Measurements from ENCODE around the gene HMG20A.

- no peak for TF ChIP-seq POLR2A (IDR thresholded peaks at IDR 0.05)
- TF ChIP-seq CTCF (IDR thresholded peaks at IDR 0.05): no peak
- TF ChIP-seq EP300 (IDR thresholded peaks at IDR 0.05): no peak
Measured at GRCh38 chr15:77421370-77421700, 647 bp downstream of the HMG20A start.
